ENCODE data around the gene NCAPG2. TPM values are rescaled to one million over a fixed set of nuclear protein-coding genes. Genes with fewer than 3 reads are reported as not detected.
"Not testable (repeated sequence)": the region's sequence is repeated elsewhere in the genome, so short reads cannot be mapped to it uniquely, and the experiment has no call there.

The NCAPG2 gene
- total RNA-seq, 1 donor: 35.0 TPM

DNA sequence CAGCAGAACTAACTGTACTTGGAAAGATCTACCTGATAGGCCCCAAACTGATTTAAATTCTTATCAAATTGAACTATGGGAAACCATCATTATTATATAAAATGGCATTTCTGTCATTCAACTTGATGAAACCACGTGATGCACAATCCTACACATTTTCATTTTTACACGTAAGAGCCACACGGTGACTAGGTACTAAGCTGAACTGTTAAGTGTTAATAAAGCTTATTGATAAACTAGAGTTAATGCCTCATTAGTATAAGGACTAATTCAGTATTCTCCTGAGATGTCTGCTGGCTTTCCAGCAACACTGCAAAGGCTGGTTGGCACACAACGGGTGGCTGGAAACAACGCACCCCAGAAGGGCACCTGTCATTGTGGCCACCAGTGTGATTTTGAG, 4.6 kb downstream of the NCAPG2 start:
- no peak overlapping the region for H3K4me3 ChIP-seq (ENCODE audit: low read depth, low read length)
- TF ChIP-seq, protein P1, sequence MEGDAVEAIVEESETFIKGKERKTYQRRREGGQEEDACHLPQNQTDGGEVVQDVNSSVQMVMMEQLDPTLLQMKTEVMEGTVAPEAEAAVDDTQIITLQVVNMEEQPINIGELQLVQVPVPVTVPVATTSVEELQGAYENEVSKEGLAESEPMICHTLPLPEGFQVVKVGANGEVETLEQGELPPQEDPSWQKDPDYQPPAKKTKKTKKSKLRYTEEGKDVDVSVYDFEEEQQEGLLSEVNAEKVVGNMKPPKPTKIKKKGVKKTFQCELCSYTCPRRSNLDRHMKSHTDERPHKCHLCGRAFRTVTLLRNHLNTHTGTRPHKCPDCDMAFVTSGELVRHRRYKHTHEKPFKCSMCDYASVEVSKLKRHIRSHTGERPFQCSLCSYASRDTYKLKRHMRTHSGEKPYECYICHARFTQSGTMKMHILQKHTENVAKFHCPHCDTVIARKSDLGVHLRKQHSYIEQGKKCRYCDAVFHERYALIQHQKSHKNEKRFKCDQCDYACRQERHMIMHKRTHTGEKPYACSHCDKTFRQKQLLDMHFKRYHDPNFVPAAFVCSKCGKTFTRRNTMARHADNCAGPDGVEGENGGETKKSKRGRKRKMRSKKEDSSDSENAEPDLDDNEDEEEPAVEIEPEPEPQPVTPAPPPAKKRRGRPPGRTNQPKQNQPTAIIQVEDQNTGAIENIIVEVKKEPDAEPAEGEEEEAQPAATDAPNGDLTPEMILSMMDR (IDR thresholded peaks at IDR 0.05; ENCODE audit: insufficient read depth, low read length): no peak
- no peak for DNase-seq (ENCODE audit: low read depth)

DNA sequence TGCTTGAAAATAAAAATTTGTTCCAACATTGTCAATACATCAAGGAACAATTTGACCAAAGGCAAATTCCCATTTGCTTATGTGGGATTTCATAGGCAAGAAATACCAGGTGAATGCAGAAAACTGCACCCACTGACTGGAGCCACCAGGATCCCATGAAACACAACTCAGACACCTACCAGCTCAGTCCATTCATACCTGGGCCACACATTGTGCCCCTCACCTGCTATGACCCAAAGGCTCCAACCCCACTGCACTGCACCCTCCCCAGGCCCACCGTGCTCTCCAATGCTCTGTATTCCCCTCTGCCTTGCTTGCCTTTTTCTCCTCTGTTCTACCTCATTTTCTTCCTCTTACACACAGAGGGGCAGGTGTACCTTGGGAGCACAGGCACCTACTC, 5.3 kb downstream of the NCAPG2 start:
- no peak for DNase-seq (ENCODE audit: low read depth)
- no peak overlapping the region for H3K4me3 ChIP-seq (ENCODE audit: low read depth, low read length)
- TF ChIP-seq, protein P1 (IDR thresholded peaks at IDR 0.05; ENCODE audit: insufficient read depth, low read length): no peak

DNA sequence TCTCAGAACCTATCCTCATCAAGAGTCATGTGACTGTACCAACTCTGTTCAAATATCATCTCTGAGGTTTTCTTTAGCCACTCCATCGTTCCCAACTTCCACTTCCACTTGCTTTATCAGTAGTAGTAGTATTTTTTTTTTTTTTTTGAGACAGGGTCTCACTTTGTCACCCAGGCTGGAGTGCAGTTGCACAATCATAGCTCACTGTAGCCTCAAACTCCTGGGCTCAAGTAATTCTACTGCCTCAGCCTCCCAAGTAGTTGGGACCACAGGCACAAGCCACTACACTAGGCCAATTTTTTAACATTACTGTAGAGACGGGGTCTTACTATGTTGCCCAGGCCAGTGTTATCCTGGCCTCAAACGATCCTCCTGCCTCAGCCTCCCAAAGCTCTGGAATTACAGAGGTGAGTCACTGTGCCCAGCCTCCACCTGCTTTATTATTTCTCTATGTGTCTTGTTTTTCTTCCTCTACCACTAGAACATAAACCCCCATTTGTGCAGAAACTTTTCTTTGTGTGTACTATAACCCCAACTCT, 5.9 kb downstream of the NCAPG2 start:
- TF ChIP-seq, protein P1 (IDR thresholded peaks at IDR 0.05; ENCODE audit: insufficient read depth, low read length): no peak
- no peak overlapping the region for H3K4me3 ChIP-seq (ENCODE audit: low read depth, low read length)
- no peak for DNase-seq (ENCODE audit: low read depth)

DNA sequence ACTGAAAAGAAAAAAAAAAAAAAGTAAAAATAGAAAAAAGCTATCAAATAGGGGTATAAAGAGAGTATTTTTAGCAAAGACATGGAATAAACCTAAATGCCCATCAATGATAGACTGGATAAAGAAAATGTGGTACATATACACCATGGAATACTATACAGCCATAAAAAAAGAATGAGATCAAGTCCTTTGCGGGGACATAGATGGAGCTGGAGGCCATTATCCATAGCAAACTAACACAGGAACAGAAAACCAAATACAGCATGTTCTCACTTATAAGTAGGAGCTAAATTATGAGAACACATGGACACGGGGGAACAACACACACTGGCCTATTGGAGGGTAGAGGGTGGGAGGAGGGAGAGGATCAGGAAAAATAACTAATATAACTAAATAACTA, 7.0 kb downstream of the NCAPG2 start:
- not testable (repeated sequence) for DNase-seq (ENCODE audit: low read depth); H3K4me3 ChIP-seq (ENCODE audit: low read depth, low read length)

DNA sequence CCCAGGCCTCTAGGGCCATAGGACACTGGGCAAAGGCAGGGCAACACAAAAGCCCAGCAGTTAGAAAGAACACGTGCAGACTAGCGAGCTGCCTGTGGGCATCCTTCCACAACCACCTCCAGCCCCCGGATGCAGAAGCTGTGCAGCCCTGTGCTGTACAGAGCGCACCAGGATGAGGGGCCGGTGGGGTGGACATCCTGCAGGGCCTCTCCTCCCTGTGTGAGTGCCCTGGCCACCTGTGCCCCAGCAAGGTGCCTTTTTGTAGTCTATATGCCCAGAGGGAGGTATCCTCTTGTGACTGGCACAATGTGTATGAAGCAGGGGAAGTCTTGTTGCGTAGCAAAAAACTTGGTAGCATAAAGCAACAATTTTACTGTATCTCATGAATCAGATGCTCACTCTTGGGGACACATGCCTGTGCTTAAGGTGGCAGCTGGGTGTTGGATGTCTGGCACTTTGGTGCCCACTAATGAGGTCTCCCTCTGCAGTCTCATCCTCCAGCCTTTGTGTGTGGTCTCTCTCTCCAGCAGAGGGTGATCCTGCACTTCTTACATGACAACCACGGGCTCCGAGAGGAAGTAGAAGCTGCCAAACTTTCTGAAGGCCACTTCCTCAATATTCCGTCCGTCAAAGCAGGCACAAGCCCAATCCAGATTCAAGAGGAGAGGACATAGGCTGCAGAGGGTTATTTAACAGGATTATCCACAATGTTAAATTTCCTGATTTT, 8.7 kb downstream of the NCAPG2 start:
- TF ChIP-seq, protein P1 (IDR thresholded peaks at IDR 0.05; ENCODE audit: insufficient read depth, low read length): peak; percentile 71
- DNase-seq (ENCODE audit: low read depth): peak; percentile 87
- H3K4me3 ChIP-seq (ENCODE audit: low read depth, low read length): no peak overlapping the region

DNA sequence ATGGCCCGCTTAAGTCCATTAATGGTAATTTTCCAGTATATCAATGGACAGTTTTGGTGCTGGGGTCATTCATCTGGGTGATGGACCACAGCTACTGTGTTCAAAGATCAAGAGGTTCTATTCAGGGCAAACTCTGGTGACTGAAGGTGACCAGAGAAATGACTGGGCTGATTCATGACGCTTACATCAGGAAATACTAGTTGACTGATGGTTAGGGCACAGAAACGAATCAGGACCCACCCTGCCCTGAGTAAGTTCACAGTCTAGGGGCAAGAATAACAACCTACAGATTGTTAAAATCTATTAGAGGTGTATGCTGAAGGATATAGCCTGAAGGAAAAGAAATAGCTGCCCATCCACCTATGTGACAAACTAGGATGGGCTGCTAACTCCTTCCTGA, 9.5 kb downstream of the NCAPG2 start:
- no peak for DNase-seq (ENCODE audit: low read depth)
- TF ChIP-seq, protein P1 (IDR thresholded peaks at IDR 0.05; ENCODE audit: insufficient read depth, low read length): no peak
- no peak overlapping the region for H3K4me3 ChIP-seq (ENCODE audit: low read depth, low read length)

DNA sequence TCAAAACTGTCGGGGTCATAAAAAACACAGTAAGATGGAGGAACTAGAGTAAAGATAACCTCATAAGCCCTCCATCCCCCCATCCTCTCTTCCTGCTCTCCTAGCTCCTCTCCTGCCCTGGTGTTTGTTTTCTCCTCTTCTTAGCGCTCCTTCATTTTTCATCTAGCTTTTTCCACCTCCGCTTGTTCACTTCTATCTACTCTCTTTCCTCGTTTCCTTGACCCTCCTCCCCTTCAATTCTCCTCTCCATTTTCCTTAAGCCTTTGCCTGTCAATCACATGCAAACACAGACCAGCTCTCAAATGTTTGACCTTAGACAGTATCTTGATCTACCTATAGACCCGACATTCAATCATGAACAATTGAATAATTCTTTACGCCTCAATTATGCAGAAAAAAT, 10.0 kb downstream of the NCAPG2 start:
- DNase-seq (ENCODE audit: low read depth): no peak
- TF ChIP-seq, protein P1 (IDR thresholded peaks at IDR 0.05; ENCODE audit: insufficient read depth, low read length): no peak
- H3K4me3 ChIP-seq (ENCODE audit: low read depth, low read length): no peak overlapping the region
